SJCRH30 (cell line): ENCODE data around the gene PPFIA4. TPM values are rescaled to one million over a fixed set of nuclear protein-coding genes. Genes with fewer than 3 reads are reported as not detected.

Experiments used
- DNase-seq, 2 experiments: peaks; one replicate each; pipeline ENCODE4 v3.0.0-alpha.2; 2015 to 2020
- H3K27ac ChIP-seq: fragments of 250-450 bp; sonication (Bioruptor Pico); 2 replicates; pipeline ENCODE4 v1.5.1; 2020; ENCODE audit warnings: mild to moderate bottlenecking, moderate library complexity
- H3K27me3 ChIP-seq: fragments of 250-450 bp; sonication (Bioruptor Pico); 2 replicates; pipeline ENCODE4 v1.5.1; 2020; ENCODE audit warnings: mild to moderate bottlenecking, moderate library complexity
- H3K36me3 ChIP-seq: fragments of 250-450 bp; sonication (Bioruptor Pico); 2 replicates; pipeline ENCODE4 v1.5.1; 2020; ENCODE audit warnings: mild to moderate bottlenecking, moderate library complexity
- H3K4me1 ChIP-seq: fragments of 250-450 bp; sonication (Bioruptor Pico); 2 replicates; pipeline ENCODE4 v1.5.1; 2020; ENCODE audit warnings: mild to moderate bottlenecking, moderate library complexity
- H3K4me3 ChIP-seq: fragments of 250-450 bp; sonication (Bioruptor Pico); 2 replicates; pipeline ENCODE4 v1.5.1; 2020; ENCODE audit warnings: mild to moderate bottlenecking, moderate library complexity
- H3K9me3 ChIP-seq: fragments of 250-450 bp; sonication (Bioruptor Pico); replicated peaks from 2 replicates; pipeline ENCODE4 v1.5.1; 2020; ENCODE audit warnings: mild to moderate bottlenecking, moderate library complexity
- total RNA-seq: library from RNA; depleted of rRNA; stranded (reverse); fragments of >200 nt; shearing (Covaris generic); gene quantifications from 2 replicates; pipeline ENCODE4 v1.2.3, GENCODE V29; 2014

The PPFIA4 gene
- total RNA-seq, 1 experiment from 2014 or later = 21.5 TPM

GRCh38 chr1:203074610-203075009 is 48.3 kb downstream of the PPFIA4 start:
- Histone ChIP-seq H3K9me3 (no peaks in the 10 kb centered on the region), H3K4me3 (no peak overlapping the region), H3K27me3 (no peaks in the 10 kb centered on the region), H3K4me1 (peaks cover 6% of the 10 kb centered on the region), H3K36me3 (peaks cover 60% of the 10 kb centered on the region), H3K27ac (no peak overlapping the region)
- no peak for DNase-seq

- Histone ChIP-seq H3K36me3 (peaks cover 57% of the 10 kb centered on the region), H3K4me3 (no peak overlapping the region), H3K27ac (no peak overlapping the region), H3K27me3 (no peaks in the 10 kb centered on the region), H3K4me1 (no peaks in the 10 kb centered on the region), H3K9me3 (no peaks in the 10 kb centered on the region)
- no peak for DNase-seq
These were observed 49.1 kb downstream of the PPFIA4 start for GRCh38 chr1:203075236-203076030.

GRCh38 chr1:203076031-203076511 is 49.8 kb downstream of the PPFIA4 start:
- Histone ChIP-seq H3K9me3 (no peaks in the 10 kb centered on the region), H3K36me3 (peaks cover 57% of the 10 kb centered on the region), H3K4me1 (no peaks in the 10 kb centered on the region), H3K4me3 (no peak overlapping the region), H3K27me3 (no peaks in the 10 kb centered on the region), H3K27ac (no peak overlapping the region)
- DNase-seq = no peak

GRCh38 chr1:203077367-203077766 is 51.1 kb downstream of the PPFIA4 start:
- Histone ChIP-seq H3K27ac (no peak overlapping the region), H3K36me3 (peaks cover 55% of the 10 kb centered on the region), H3K4me1 (peaks cover 2% of the 10 kb centered on the region; the same call in 1 of the 2 replicates), H3K4me3 (no peak overlapping the region), H3K9me3 (no peaks in the 10 kb centered on the region), H3K27me3 (no peaks in the 10 kb centered on the region)
- DNase-seq = no peak

GRCh38 chr1:203077956-203078355 is 51.7 kb downstream of the PPFIA4 start:
- Histone ChIP-seq H3K27ac (no peak overlapping the region), H3K9me3 (no peaks in the 10 kb centered on the region), H3K27me3 (no peaks in the 10 kb centered on the region), H3K4me1 (peaks cover 7% of the 10 kb centered on the region; the same call in 1 of the 2 replicates), H3K4me3 (no peak overlapping the region), H3K36me3 (peaks cover 54% of the 10 kb centered on the region)
- no peak for DNase-seq

GRCh38 chr1:203078478-203078877 is 52.2 kb downstream of the PPFIA4 start:
- no peaks in the 10 kb centered on the region for H3K27me3 ChIP-seq

GRCh38 chr1:203080456-203080855 is 54.2 kb downstream of the PPFIA4 start:
- H3K27me3 ChIP-seq = no peaks in the 10 kb centered on the region

More at GRCh38 chr1:203078478-203078877, 52.2 kb downstream of the PPFIA4 start:
- peaks cover 54% of the 10 kb centered on the region for H3K36me3 ChIP-seq
- peaks cover 10% of the 10 kb centered on the region; the same call in 1 of the 2 replicates for H3K4me1 ChIP-seq
- no peak for DNase-seq
- H3K4me3 ChIP-seq = no peak overlapping the region
- no peak overlapping the region for H3K27ac ChIP-seq
- H3K9me3 ChIP-seq = no peaks in the 10 kb centered on the region

GRCh38 chr1:203081465-203082230 is 55.4 kb downstream of the PPFIA4 start:
- peaks cover 50% of the 10 kb centered on the region for H3K36me3 ChIP-seq
- H3K4me1 ChIP-seq = peaks cover 16% of the 10 kb centered on the region
- no peak for DNase-seq
- H3K27ac ChIP-seq = no peak overlapping the region
- no peaks in the 10 kb centered on the region for H3K9me3 ChIP-seq
- H3K4me3 ChIP-seq = no peak overlapping the region
- no peaks in the 10 kb centered on the region for H3K27me3 ChIP-seq

More at GRCh38 chr1:203080456-203080855, 54.2 kb downstream of the PPFIA4 start:
- Histone ChIP-seq H3K4me3 (no peak overlapping the region), H3K9me3 (no peaks in the 10 kb centered on the region), H3K27ac (no peak overlapping the region), H3K36me3 (peaks cover 59% of the 10 kb centered on the region), H3K4me1 (peaks cover 12% of the 10 kb centered on the region; the same call in 1 of the 2 replicates)
- no peak for DNase-seq

GRCh38 chr1:203082231-203082505 is 55.9 kb downstream of the PPFIA4 start:
- Histone ChIP-seq H3K4me1 (peaks cover 21% of the 10 kb centered on the region), H3K4me3 (no peak overlapping the region), H3K27ac (no peak overlapping the region), H3K27me3 (no peaks in the 10 kb centered on the region), H3K9me3 (no peaks in the 10 kb centered on the region), H3K36me3 (peaks cover 46% of the 10 kb centered on the region)
- DNase-seq = no peak

GRCh38 chr1:203082571-203083462 is 56.5 kb downstream of the PPFIA4 start:
- Histone ChIP-seq H3K36me3 (peaks cover 39% of the 10 kb centered on the region), H3K9me3 (no peaks in the 10 kb centered on the region), H3K4me1 (peaks cover 27% of the 10 kb centered on the region), H3K4me3 (peak overlapping the region; percentile 79), H3K27me3 (no peaks in the 10 kb centered on the region), H3K27ac (no peak overlapping the region)
- peak in 1 of 2 experiments; percentile 4 for DNase-seq

- Histone ChIP-seq H3K4me3 (peak overlapping the region; percentile 79), H3K27ac (no peak overlapping the region), H3K9me3 (no peaks in the 10 kb centered on the region), H3K4me1 (peaks cover 32% of the 10 kb centered on the region), H3K27me3 (no peaks in the 10 kb centered on the region), H3K36me3 (peaks cover 39% of the 10 kb centered on the region)
- DNase-seq = no peak
These were observed 57.2 kb downstream of the PPFIA4 start for GRCh38 chr1:203083463-203083921.

- Histone ChIP-seq H3K4me3 (peak overlapping the region; percentile 79), H3K27me3 (no peaks in the 10 kb centered on the region), H3K27ac (peak overlapping the region; percentile 94), H3K36me3 (peaks cover 34% of the 10 kb centered on the region), H3K9me3 (no peaks in the 10 kb centered on the region), H3K4me1 (peaks cover 43% of the 10 kb centered on the region)
- DNase-seq = peak; percentile 83 to 89
These were observed 58.6 kb downstream of the PPFIA4 start for GRCh38 chr1:203084588-203085527.

- H3K27ac ChIP-seq = peak within 1 kb of the TSS; percentile 94
- H3K4me3 ChIP-seq = peak within 1 kb of the TSS; percentile 79
- no peaks in the 10 kb centered on the region for H3K9me3 ChIP-seq
- peaks cover 51% of the 10 kb centered on the region for H3K4me1 ChIP-seq
- peak; percentile 99 for DNase-seq
- no peaks in the 10 kb centered on the region for H3K27me3 ChIP-seq
- H3K36me3 ChIP-seq = peaks cover 34% of the 10 kb centered on the region
These were observed 59.5 kb downstream of the PPFIA4 start, which contains the start of gene MYOG for GRCh38 chr1:203085528-203086406. MYOG (minus strand) TSS chr1:203086012; CDS start chr1:203085961, 51 bp downstream.
